ENCODE measurements around the gene ZNF511.

The ZNF511 gene

DNA sequence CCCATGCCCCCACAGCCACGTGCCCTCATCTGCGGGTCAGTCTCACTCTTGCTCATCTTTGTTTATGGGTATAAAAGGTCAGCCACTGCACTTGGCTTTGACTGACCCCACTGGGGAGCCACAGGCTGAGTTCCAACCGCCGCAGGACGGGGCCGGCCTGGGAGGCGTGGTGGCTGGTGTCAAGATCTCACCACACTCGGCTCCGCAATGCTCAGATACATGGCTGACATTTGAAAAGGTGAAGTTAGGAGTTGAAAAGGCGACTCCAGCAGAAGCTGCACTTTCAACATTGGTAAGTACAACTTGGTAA, 14.9 kb upstream of the ZNF511 start:
- TF ChIP-seq MYC (IDR thresholded peaks at IDR 0.05; ENCODE audit: low read depth, low read length): no peak
- no peak for TF ChIP-seq POLR2A (IDR thresholded peaks at IDR 0.05; ENCODE audit: extremely low read depth, insufficient read length)
- TF ChIP-seq, protein P1, sequence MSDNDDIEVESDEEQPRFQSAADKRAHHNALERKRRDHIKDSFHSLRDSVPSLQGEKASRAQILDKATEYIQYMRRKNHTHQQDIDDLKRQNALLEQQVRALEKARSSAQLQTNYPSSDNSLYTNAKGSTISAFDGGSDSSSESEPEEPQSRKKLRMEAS (IDR thresholded peaks at IDR 0.05; ENCODE audit: low read depth, low read length): no peak
- TF ChIP-seq, protein P2, sequence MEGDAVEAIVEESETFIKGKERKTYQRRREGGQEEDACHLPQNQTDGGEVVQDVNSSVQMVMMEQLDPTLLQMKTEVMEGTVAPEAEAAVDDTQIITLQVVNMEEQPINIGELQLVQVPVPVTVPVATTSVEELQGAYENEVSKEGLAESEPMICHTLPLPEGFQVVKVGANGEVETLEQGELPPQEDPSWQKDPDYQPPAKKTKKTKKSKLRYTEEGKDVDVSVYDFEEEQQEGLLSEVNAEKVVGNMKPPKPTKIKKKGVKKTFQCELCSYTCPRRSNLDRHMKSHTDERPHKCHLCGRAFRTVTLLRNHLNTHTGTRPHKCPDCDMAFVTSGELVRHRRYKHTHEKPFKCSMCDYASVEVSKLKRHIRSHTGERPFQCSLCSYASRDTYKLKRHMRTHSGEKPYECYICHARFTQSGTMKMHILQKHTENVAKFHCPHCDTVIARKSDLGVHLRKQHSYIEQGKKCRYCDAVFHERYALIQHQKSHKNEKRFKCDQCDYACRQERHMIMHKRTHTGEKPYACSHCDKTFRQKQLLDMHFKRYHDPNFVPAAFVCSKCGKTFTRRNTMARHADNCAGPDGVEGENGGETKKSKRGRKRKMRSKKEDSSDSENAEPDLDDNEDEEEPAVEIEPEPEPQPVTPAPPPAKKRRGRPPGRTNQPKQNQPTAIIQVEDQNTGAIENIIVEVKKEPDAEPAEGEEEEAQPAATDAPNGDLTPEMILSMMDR (IDR thresholded peaks at IDR 0.05; ENCODE audit: low read depth, low read length): no peak
- DNase-seq (ENCODE audit: low read depth): no peak

DNA sequence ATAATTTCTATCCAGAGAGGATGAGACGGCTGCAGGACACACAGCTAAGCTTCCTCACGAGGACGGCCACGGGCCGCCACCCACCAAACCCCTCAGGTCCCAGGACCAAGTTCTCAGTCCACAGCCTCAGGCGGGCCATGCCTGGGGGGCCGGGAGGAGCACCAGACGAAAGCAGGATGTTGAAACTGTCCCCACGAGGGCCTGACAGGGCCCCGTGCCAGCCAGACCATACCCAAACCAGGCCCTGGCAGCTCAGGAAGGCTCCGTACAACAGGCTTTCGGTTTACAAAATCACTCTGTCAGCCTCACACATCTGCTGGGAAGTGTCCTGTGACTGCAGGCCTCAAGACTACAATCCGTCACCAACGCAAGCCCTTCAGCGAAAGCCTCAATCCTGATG, 14.5 kb upstream of the ZNF511 start:
- no peak for DNase-seq (ENCODE audit: low read depth)
- TF ChIP-seq POLR2A (IDR thresholded peaks at IDR 0.05; ENCODE audit: extremely low read depth, insufficient read length) (no peak), MYC (IDR thresholded peaks at IDR 0.05; ENCODE audit: low read depth, low read length) (no peak)
- TF ChIP-seq, protein P1 (IDR thresholded peaks at IDR 0.05; ENCODE audit: low read depth, low read length): no peak
- TF ChIP-seq, protein P2 (IDR thresholded peaks at IDR 0.05; ENCODE audit: low read depth, low read length): no peak
- no peak overlapping the region for H3K4me3 ChIP-seq (ENCODE audit: low read depth, low read length)

More for the DNA sequence above, 14.9 kb upstream of the ZNF511 start:
- H3K4me3 ChIP-seq (ENCODE audit: low read depth, low read length): no peak overlapping the region

DNA sequence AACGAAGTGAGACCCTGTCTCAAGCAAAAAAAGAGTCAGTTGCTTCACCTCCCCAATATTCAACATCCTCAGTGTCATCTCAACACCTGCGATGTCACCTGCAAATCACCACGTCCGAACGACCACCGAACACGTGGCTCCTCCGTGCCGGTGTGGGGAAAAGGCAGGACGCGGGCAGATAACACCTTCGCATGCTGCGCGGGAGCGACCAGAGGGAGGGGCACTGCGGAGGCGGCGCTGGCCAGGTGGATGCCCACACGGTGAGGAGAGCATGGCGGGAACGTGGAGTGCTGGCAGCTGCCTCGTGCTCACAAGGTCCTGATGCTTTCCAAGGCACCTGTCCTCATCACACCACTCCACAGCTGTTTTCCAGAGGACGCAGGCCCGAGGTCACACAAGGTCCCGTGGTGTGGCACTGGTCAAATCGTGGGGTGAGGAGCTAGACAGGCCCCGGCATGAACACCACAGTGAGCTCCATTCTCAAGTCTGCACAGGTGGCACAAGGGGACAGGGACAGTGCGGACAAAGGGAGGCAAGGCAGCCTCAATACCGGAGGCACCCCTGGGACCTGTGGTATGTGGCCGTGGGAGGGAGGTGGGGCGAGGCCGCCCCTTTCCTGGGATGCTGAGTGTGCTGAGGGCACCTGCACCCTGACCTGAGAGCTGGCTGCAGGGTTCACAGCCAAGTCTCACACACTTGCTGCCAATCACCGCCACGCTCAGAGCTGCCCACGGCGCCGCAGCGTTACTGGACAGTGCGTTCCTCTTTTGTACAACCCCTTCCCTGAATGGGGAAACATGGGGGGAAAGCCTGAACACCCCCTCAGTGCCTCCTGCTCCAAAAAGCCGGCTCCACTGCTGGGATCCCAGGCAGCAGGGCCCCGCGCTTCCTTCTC, 13.0 kb upstream of the ZNF511 start:
- no peak for DNase-seq (ENCODE audit: low read depth)
- TF ChIP-seq POLR2A (IDR thresholded peaks at IDR 0.05; ENCODE audit: extremely low read depth, insufficient read length) (no peak), MYC (IDR thresholded peaks at IDR 0.05; ENCODE audit: low read depth, low read length) (no peak)
- TF ChIP-seq, protein P2 (IDR thresholded peaks at IDR 0.05; ENCODE audit: low read depth, low read length): no peak
- TF ChIP-seq, protein P1 (IDR thresholded peaks at IDR 0.05; ENCODE audit: low read depth, low read length): no peak
- H3K4me3 ChIP-seq (ENCODE audit: low read depth, low read length): no peak overlapping the region

DNA sequence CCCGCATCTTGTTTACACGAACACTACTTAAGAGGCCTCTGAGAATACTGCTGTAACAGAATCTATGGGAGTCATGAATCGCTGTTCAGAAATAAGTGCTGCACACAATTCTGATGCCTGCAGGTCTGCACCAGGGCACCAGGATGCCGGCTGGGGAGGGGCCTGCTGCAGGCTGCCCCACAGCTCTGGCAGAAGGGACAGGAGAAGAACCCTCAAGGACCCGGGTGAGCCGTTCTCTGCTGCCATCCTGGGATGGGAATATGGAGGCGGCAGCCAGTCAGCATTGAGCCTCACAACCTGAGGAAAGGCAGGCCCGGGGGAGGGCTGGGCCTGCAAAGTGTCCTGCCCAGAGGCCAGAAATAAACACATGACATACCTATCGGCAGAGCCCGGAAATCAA, 11.2 kb upstream of the ZNF511 start:
- TF ChIP-seq, protein P1 (IDR thresholded peaks at IDR 0.05; ENCODE audit: low read depth, low read length): no peak
- TF ChIP-seq, protein P2 (IDR thresholded peaks at IDR 0.05; ENCODE audit: low read depth, low read length): no peak
- TF ChIP-seq MYC (IDR thresholded peaks at IDR 0.05; ENCODE audit: low read depth, low read length): no peak
- TF ChIP-seq POLR2A (IDR thresholded peaks at IDR 0.05; ENCODE audit: extremely low read depth, insufficient read length): no peak
- no peak overlapping the region for H3K4me3 ChIP-seq (ENCODE audit: low read depth, low read length)
- DNase-seq (ENCODE audit: low read depth): no peak

DNA sequence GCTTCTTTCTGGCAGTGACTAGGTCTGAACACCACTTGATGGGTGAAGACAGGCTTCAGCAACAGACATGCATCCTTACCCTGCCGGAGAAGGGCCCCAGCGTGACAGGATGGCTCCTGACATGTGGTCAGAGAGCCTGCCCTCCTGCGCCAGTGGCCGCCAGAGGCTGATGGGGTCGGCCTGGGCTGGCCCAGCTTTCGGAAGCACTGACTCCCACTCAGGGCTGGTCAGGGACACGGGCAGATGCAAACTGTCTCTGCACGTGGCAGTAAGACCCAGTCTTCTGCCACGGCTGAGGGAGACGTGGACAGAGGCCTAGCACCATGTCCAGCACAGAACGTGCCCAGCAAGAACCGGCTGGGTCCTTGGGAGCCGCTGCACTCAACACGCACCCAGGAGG, 10.2 kb upstream of the ZNF511 start:
- H3K4me3 ChIP-seq (ENCODE audit: low read depth, low read length): no peak overlapping the region
- no peak for DNase-seq (ENCODE audit: low read depth)
- TF ChIP-seq, protein P2 (IDR thresholded peaks at IDR 0.05; ENCODE audit: low read depth, low read length): no peak
- TF ChIP-seq MYC (IDR thresholded peaks at IDR 0.05; ENCODE audit: low read depth, low read length) (no peak), POLR2A (IDR thresholded peaks at IDR 0.05; ENCODE audit: extremely low read depth, insufficient read length) (no peak)
- TF ChIP-seq, protein P1 (IDR thresholded peaks at IDR 0.05; ENCODE audit: low read depth, low read length): no peak

Data from NB4 (cell line).